ENCODE data around the gene RANBP3.

GRCh38 chr19:5941673-5942072 lies 36.3 kb downstream of the RANBP3 start:
- TF ChIP-seq CHD2 (IDR thresholded peaks at IDR 0.05; ENCODE audit: low read length, partially characterized antibody) (no peak), CTCF (IDR thresholded peaks at IDR 0.05) (no peak), RCOR1 (IDR thresholded peaks at IDR 0.05; ENCODE audit: low read length) (no peak), SMC3 (IDR thresholded peaks at IDR 0.05; ENCODE audit: low read depth, low read length) (no peak), EP300 (IDR thresholded peaks at IDR 0.05; ENCODE audit: borderline replicate concordance in 1 of 2, low read depth in 1 of 2, low read length in 1 of 2) (no peak), POLR2AphosphoS5 (IDR thresholded peaks at IDR 0.05; ENCODE audit: low read depth, low read length) (no peak), JUND (IDR thresholded peaks at IDR 0.05) (no peak), EZH2phosphoT487 (IDR thresholded peaks at IDR 0.05; ENCODE audit: borderline replicate concordance, low read depth) (no peak), RFX5 (IDR thresholded peaks at IDR 0.05; ENCODE audit: low read length) (no peak), ELF1 (IDR thresholded peaks at IDR 0.05) (no peak), ZBTB33 (IDR thresholded peaks at IDR 0.05; ENCODE audit: borderline replicate concordance, low read depth) (no peak)
